IPS DF 4.7 (cell line): ENCODE data around the gene TM2D3.

Experiments used
- DNase-seq: peaks from one replicate; pipeline ENCODE4 v3.0.0-alpha.2; 2013; ENCODE audit warnings: low spot score; ENCODE audit errors: extremely low read depth

Gene TM2D3, protein sequence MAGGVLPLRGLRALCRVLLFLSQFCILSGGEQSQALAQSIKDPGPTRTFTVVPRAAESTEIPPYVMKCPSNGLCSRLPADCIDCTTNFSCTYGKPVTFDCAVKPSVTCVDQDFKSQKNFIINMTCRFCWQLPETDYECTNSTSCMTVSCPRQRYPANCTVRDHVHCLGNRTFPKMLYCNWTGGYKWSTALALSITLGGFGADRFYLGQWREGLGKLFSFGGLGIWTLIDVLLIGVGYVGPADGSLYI

DNA sequence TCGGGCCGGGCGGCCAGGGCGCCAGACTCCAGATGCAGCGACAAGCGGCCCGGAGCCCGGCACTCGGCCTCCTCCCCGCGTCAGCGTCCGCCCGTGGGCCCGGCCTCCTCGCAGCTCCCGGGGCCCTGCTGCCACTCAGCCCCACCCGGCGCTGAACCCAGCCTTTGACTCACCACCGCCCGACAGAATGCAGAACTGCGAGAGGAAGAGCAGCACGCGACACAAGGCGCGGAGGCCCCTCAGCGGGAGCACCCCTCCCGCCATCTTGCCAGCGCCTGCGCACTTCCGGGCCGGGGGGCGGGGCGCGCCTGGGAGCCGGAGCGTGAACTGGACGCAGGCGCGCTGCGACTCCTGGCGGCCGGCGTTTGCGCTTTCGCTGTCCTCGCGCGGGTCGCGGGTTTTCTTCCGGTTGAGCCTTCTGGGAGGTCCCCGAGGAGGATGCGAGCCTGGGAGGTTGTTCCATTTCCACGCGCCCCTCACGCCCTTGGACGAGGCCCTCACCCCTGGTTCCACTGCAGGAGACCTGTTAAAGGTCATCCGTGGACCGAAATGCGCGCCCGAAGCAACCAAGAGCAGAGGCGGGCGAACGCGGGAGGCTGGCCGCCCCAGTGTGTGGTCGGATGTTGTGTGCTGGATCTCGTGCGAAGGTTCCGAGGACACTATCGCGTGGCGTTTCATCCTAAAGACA lies at the start of gene TM2D3:
TM2D3 (minus strand) TSS at position 284 of the 688 bp plus-strand sequence; CDS start at position 264, 20 bp downstream.
- peak; percentile 44 for DNase-seq

- DNase-seq = no peak
These were observed 46.1 kb upstream of the TM2D3 start for GRCh38 chr15:101698314-101698713.

- no peak for DNase-seq
These were observed 45.3 kb upstream of the TM2D3 start for GRCh38 chr15:101697488-101697887.

- DNase-seq = no peak
These were observed 44.6 kb upstream of the TM2D3 start for GRCh38 chr15:101696829-101697228.

DNA sequence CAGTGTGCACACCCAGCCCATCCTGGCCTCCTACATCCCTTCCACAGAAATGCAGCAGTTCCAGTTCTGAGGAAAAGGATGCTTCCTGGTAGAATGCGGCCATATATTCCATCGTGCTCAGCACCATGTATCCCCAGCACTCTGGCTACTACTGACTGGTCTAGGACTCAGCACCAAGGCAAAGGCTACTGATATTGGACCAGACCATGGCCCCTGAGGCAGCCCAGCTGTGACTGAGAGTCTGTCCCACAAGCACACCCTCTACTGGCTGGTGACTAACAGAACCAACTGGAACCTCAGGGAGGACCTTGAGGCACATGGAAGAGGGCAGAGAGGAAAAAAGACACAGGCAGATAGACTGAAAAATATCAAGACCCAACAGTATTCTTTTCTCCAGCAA lies 42.1 kb upstream of the TM2D3 start:
- DNase-seq = no peak

DNA sequence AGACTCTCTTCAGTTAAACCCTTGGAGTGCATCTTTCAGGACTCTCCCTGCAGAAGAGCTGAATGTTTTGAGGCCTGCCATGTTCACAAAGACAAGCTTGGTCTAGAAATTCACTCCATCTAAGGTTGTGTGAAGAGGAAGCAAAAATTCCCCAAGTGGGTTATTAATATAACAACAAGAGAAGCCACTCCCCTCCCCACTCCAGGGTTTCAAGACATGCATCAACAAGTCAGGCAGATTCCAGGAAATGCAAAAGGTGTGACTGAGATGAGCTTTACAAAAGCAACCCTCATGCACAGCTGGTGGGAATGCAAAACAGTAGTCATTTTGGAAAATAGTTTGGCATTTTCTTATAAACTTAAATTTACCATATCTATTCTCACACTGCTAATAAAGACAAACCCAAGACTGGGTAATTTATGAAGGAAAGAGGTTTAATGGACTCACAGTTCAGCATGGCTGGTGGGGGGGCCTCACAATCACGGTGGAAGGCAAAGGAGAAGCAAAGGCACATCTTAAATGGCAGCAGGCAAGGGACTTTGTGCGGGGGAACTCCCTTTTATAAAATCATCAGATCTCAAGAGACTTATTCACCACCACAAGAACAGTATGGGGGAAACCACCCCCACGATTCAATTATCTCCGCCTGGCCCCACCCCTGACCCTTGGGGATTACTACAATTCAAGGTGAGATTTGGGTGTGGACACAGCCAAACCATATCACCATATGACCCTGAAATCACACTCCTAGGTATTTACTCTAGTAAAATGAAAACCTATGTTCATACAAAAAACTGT lies 40.8 kb upstream of the TM2D3 start:
- no peak for DNase-seq

GRCh38 chr15:101689901-101690300 lies 37.7 kb upstream of the TM2D3 start:
- DNase-seq = no peak

DNA sequence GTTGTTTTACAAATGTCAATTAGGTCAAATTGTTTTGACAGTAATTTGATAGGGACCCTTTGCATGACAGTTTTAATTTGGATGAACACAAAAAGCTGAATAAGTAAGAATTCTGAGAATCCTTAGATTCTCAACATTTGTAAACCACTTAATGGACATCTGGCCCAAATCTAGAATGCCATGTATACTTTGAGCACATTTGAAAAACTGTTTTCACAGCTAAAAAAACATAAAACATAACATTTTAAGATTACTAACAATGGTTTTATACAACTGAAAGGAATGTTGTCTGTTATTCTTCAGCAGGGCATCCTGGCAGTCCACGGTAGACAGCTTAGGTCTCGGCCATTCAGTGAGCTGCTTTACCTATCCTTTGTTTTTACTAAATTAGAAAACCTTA lies 34.5 kb upstream of the TM2D3 start:
- DNase-seq = no peak

DNA sequence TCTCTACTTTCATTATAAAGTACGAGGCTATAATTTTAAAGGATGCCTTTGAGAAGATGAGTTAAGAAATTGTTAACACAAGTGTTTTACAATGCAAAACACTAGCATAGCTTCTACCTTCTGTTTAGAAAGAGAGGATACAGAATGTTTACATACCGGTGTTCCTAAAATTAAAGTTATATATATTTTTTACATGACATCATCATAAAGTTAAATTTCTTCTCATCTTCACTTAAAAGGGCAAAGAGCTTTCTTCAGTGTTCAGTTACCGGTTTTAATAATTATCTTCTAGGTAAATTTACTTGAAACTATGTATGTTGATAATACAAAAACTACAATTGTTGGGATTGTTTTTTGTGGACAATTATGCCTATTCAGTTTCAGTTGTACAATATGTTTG lies 32.7 kb upstream of the TM2D3 start:
- DNase-seq = no peak

DNA sequence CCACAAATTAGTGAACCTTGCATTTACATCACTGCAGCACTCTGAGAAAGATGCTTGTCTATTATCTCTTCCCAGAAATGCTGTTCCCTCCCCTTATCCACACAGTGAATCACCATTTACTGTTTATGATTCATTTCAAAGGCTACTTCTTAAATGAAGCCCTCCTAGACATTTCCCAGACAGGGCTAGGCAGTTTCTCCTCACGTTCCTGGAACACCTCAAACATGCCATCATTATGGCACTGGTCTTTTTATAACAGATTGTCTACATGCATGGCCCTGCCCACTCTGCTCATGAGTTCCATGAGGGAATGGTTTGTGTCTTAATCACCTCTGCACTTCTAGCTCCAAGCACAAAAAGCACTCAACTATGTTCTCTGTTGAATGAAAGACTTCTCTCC lies 32.2 kb upstream of the TM2D3 start:
- no peak for DNase-seq

- DNase-seq = no peak
These were observed 27.6 kb upstream of the TM2D3 start for GRCh38 chr15:101679806-101680205.

DNA sequence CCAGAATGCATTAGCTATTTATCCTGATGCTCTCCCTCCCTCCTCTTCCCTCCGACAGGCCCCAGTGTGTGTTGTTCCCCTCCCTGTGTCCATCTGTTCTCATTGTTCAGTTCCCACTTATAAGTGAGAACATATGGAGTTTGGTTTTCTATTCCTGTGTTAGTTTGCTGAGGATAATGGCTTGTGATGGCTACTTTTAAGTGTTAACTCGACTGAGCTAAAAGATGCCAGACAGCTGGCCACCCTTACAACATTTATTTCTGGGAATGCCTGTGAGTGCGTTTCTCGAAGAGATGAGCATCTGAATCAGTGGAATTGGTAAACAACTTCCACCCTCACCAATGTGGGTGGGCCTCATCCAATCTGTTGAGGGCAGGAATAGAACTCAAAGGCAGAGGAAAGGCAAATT lies 24.7 kb upstream of the TM2D3 start:
- DNase-seq = no peak

DNA sequence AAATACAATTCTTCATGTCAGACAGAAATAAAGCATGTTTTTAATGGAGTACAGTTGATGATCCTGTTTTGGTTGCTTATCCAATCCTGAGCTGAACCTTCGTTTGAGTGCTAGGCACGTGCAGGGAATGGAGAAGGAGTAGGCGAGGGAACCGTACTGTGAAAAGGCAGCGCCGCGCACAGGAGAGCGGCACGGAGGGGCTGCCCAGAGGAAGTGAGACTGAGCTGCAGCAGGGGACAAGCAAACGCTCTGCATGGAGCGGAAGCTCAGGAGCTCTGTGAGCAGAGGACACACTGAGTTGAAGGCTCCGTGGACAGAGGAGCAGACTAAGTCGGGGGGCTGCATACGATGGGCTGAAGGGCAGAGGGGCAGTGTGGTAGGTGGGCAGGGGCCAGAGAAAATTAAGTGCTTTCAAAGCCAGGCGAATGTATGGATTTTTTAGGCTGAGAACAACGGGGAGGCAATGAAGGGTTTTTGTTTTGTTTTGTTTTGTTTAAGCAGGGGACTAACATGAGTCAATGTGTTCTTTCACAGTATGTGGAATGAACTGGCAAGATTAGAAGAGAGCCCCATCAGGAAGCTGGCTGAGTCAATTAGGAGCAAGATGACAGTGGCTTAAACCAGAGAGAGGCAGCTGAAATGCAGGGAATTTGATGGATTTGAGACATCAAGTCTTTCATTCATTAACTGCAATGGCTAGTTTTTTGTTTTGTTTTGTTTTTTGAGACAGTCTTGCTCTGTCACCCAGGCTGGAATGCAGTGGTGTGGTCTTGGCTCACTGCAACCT lies 23.8 kb upstream of the TM2D3 start:
- no peak for DNase-seq

GRCh38 chr15:101675015-101675414 lies 22.8 kb upstream of the TM2D3 start:
- DNase-seq = no peak

GRCh38 chr15:101672298-101672697 lies 20.1 kb upstream of the TM2D3 start:
- DNase-seq = no peak

GRCh38 chr15:101669744-101670143 lies 17.6 kb upstream of the TM2D3 start:
- DNase-seq = no peak

DNA sequence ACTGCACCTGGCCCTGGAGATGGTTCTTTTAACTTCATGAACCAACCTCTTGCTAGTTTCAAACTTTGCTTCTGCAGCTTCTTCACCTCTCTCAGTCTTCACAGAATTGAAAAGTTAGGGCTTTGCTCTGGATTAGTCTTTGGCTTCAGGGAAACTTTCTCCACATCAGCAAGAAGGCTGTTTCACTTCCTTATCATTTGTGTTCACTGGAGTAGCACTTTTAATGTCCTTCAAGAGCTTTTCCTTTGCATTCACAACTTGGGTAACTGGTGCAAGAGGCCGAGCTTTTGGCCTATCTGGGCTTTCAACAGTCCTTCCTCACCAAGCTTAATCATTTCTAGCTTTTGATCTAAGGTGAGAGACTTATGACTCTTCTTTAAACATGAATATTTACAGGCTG lies 15.7 kb upstream of the TM2D3 start:
- no peak for DNase-seq

- DNase-seq = no peak
These were observed 12.2 kb upstream of the TM2D3 start for GRCh38 chr15:101664303-101664913.

- no peak for DNase-seq
These were observed 10.0 kb upstream of the TM2D3 start for GRCh38 chr15:101662203-101662602.

- no peak for DNase-seq
These were observed 7.8 kb upstream of the TM2D3 start for GRCh38 chr15:101660005-101660404.
